CMK (cell line): ENCODE data around the gene LRRC75B.

Experiments used
- DNase-seq: peaks from one replicate; pipeline ENCODE4 v3.0.0-alpha.2; 2010; ENCODE audit warnings: low read depth

Gene LRRC75B

GRCh38 chr22:24585461-24585860 is 7.4 kb downstream of the LRRC75B start:
- DNase-seq = no peak

- DNase-seq = no peak
These were observed 7.9 kb downstream of the LRRC75B start for GRCh38 chr22:24584871-24585411.

- no peak for DNase-seq
These were observed 8.6 kb downstream of the LRRC75B start for GRCh38 chr22:24584166-24584790.

GRCh38 chr22:24583221-24584165 is 9.4 kb downstream of the LRRC75B start:
- DNase-seq = no peak

- no peak for DNase-seq
These were observed 10.6 kb downstream of the LRRC75B start for GRCh38 chr22:24582056-24582814.

GRCh38 chr22:24580276-24580675 is 12.6 kb downstream of the LRRC75B start:
- DNase-seq = no peak

GRCh38 chr22:24579258-24579601 is 13.6 kb downstream of the LRRC75B start:
- DNase-seq = no peak

GRCh38 chr22:24578355-24579257 is 14.3 kb downstream of the LRRC75B start:
- no peak for DNase-seq

GRCh38 chr22:24576778-24577177 is 16.1 kb downstream of the LRRC75B start:
- DNase-seq = no peak

- DNase-seq = no peak
These were observed 21.6 kb downstream of the LRRC75B start for GRCh38 chr22:24571266-24571665.

GRCh38 chr22:24567668-24568067 is 25.2 kb downstream of the LRRC75B start:
- no peak for DNase-seq

GRCh38 chr22:24566899-24567511 is 25.9 kb downstream of the LRRC75B start:
- no peak for DNase-seq

GRCh38 chr22:24565077-24565476 is 27.8 kb downstream of the LRRC75B start:
- no peak for DNase-seq

GRCh38 chr22:24564376-24565058 is 28.4 kb downstream of the LRRC75B start:
- DNase-seq = no peak

- no peak for DNase-seq
These were observed 29.6 kb downstream of the LRRC75B start for GRCh38 chr22:24563246-24563645.

- no peak for DNase-seq
These were observed 33.4 kb downstream of the LRRC75B start for GRCh38 chr22:24559471-24559870.

GRCh38 chr22:24555165-24556039 is 37.5 kb downstream of the LRRC75B start, which contains the start of gene SNRPD3:
Gene SNRPD3, plus strand, starts transcription at chr22:24555999. Its CDS starts 1,676 bp downstream, at chr22:24557675.
- peak; percentile 95 for DNase-seq

GRCh38 chr22:24554313-24555164 is 38.3 kb downstream of the LRRC75B start, which contains the start of gene GUCD1:
Gene GUCD1, minus strand, starts transcription at chr22:24555138. Its CDS starts 147 bp downstream, at chr22:24554991.
- no peak for DNase-seq
